Endothelial cell of umbilical vein (primary cell): ENCODE data around the gene MALSU1. TPM values are rescaled to one million over a fixed set of nuclear protein-coding genes. Genes with fewer than 3 reads are reported as not detected.

Experiments used
- BruUV-seq: library from RNA; stranded (reverse); fragments of 400-500 nt; replicated peaks from 2 replicates; lab custom pipeline; 2021; lab: Mats Ljungman, UMichigan
- CTCF ChIA-PET: fragments of 300-600, 350-600 bp; sonication (Branson Sonifier 250); formaldehyde crosslinking; loops from one replicate; lab custom pipeline; 2021; ENCODE audit warnings: antibody characterized with exemption, inconsistent platforms; lab: Charles Lee
- POLR2A ChIA-PET: fragments of 300-600, 350-600 bp; sonication (Branson Sonifier 250); formaldehyde crosslinking; loops from one replicate; lab custom pipeline; 2021; ENCODE audit warnings: antibody characterized with exemption, inconsistent platforms; lab: Charles Lee
- DNase-seq: peaks from one replicate; pipeline ENCODE4 v3.0.0-alpha.2; 2011; ENCODE audit warnings: low read depth, low spot score
- FAIRE-seq: peaks from 2 replicates; lab custom pipeline; 2011; peaks lifted over from hg19 to GRCh38; lab: Jason Lieb, UNC
- H2AFZ ChIP-seq: 2 replicates; pipeline ENCODE4 v1.6.0; 2012; ENCODE audit warnings: low read depth, low read length, control low read depth, inconsistent platforms
- H3K27ac ChIP-seq: 2 replicates; pipeline ENCODE4 v1.5.1; 2011; ENCODE audit warnings: low read depth, mild to moderate bottlenecking, control low read depth, low read length, moderate library complexity; ENCODE audit not compliant: insufficient read depth
- H3K27me3 ChIP-seq, 2 experiments: 2 replicates each; pipeline versions ENCODE4 v1.6.0 to v1.6.1; 2011; ENCODE audit warnings: low read length in 2 of 2, mixed read lengths in 1 of 2; ENCODE audit not compliant: control insufficient read depth in 2 of 2, insufficient read depth in 2 of 2
- H3K36me3 ChIP-seq, 2 experiments: 2 replicates in 1 of 2; 3 replicates in 1 of 2; pipeline ENCODE4 v1.5.1; 2011; ENCODE audit warnings: low read length in 2 of 2, mild to moderate bottlenecking in 1 of 2, moderate library complexity in 1 of 2; ENCODE audit not compliant: control insufficient read depth in 2 of 2, insufficient read depth in 2 of 2; ENCODE audit errors: extremely low read depth in 1 of 2
- H3K4me1 ChIP-seq: 3 replicates; pipeline ENCODE4 v1.5.1; 2011; ENCODE audit warnings: mild to moderate bottlenecking, low read length; ENCODE audit not compliant: control insufficient read depth, insufficient read depth; ENCODE audit errors: extremely low read depth
- H3K4me2 ChIP-seq: 2 replicates; pipeline ENCODE4 v1.6.1; 2011; ENCODE audit warnings: low read length, control low read depth, mixed read lengths; ENCODE audit not compliant: insufficient read depth
- H3K4me3 ChIP-seq, 3 experiments: fragments of 200-600 bp in 1 of 3; sonication (generic), shearing (Covaris generic) in 1 of 3; replicated peaks in 1 of 3; 2 replicates each; pipeline ENCODE4 v1.5.1; 2011 to 2016; ENCODE audit warnings: control low read depth in 3 of 3, low read length in 3 of 3, mild to moderate bottlenecking in 2 of 3, inconsistent platforms in 1 of 3, low read depth in 1 of 3, moderate library complexity in 1 of 3; ENCODE audit not compliant: insufficient read depth in 1 of 3
- H3K79me2 ChIP-seq: 2 replicates; pipeline ENCODE4 v1.6.0; 2012; ENCODE audit warnings: low read length, inconsistent platforms; ENCODE audit not compliant: control insufficient read depth, insufficient read depth
- H3K9ac ChIP-seq: replicated peaks from 2 replicates; pipeline ENCODE3; 2011; ENCODE audit warnings: low read length, control low read depth; ENCODE audit not compliant: insufficient read depth; ENCODE audit errors: extremely low read depth
- H3K9me1 ChIP-seq: replicated peaks from 3 replicates; pipeline ENCODE4 v1.6.0; 2011; ENCODE audit warnings: mild to moderate bottlenecking, low read length; ENCODE audit not compliant: control insufficient read depth, insufficient read depth; ENCODE audit errors: extremely low read depth
- H3K9me3 ChIP-seq: replicated peaks from 2 replicates; pipeline ENCODE4 v1.5.1; 2012; ENCODE audit warnings: low read length, inconsistent platforms; ENCODE audit not compliant: control insufficient read depth, insufficient read depth
- H4K20me1 ChIP-seq: replicated peaks from 2 replicates; pipeline ENCODE3; 2011; ENCODE audit warnings: mild to moderate bottlenecking, low read length; ENCODE audit not compliant: control insufficient read depth, insufficient read depth; ENCODE audit errors: extremely low read depth
- CTCF ChIP-seq, 2 donors: IDR thresholded peaks; 1 replicate in 1 of 2; 2 replicates in 1 of 2; pipeline ENCODE4 v1.5.1; 2011; ENCODE audit warnings: low read length in 2 of 2, mild to moderate bottlenecking in 2 of 2, moderate library complexity in 2 of 2, control low read depth in 1 of 2, inconsistent platforms in 1 of 2, low read depth in 1 of 2; ENCODE audit not compliant: insufficient read depth in 1 of 2; ENCODE audit errors: extremely low read depth in 1 of 2
- EZH2 ChIP-seq: IDR thresholded peaks from 2 replicates; pipeline ENCODE4 v1.6.1; 2012; ENCODE audit warnings: borderline replicate concordance, low read depth, mild to moderate bottlenecking, moderate library complexity, low read length, inconsistent platforms; ENCODE audit not compliant: severe bottlenecking
- FOS ChIP-seq: IDR thresholded peaks from 2 replicates; pipeline ENCODE4 v1.6.1; 2011; ENCODE audit warnings: mild to moderate bottlenecking, low read length, moderate library complexity, borderline replicate concordance; ENCODE audit not compliant: insufficient read depth
- GATA2 ChIP-seq: IDR thresholded peaks from 2 replicates; pipeline ENCODE4 v1.7.0; 2011; ENCODE audit warnings: low read depth, mild to moderate bottlenecking, moderate library complexity, mixed read lengths, low read length; ENCODE audit not compliant: insufficient read length, insufficient read depth
- JUN ChIP-seq: IDR thresholded peaks from 2 replicates; pipeline ENCODE4 v1.6.1; 2011; ENCODE audit warnings: borderline replicate concordance, low read depth; ENCODE audit not compliant: insufficient read length, insufficient read depth
- MAX ChIP-seq: IDR thresholded peaks from 2 replicates; pipeline ENCODE4 v1.6.1; 2011; ENCODE audit not compliant: insufficient read depth, insufficient read length
- MYC ChIP-seq: IDR thresholded peaks from one replicate; pipeline ENCODE4 v1.6.1; 2011; ENCODE audit warnings: mild to moderate bottlenecking, low read depth, low read length
- POLR2A ChIP-seq: IDR thresholded peaks from 2 replicates; pipeline ENCODE4 v1.6.1; 2012; ENCODE audit warnings: low read depth, mild to moderate bottlenecking, control low read depth, low read length
- POLR2AphosphoS5 ChIP-seq: IDR thresholded peaks from 2 replicates; pipeline ENCODE4 v1.6.1; 2012; ENCODE audit warnings: low read depth, mild to moderate bottlenecking, control low read depth, low read length, moderate library complexity; ENCODE audit not compliant: insufficient read depth
- dilution Hi-C: fragments of 300-500 bp; cut with MboI; formaldehyde crosslinking; loops from one replicate; pipeline ENCODE4 v1.15.0; 2019; ENCODE audit warnings: low sequenced_read_pairs; ENCODE audit not compliant: extremely low pct_ligation_motif_present
- intact Hi-C: fragments of 100-400 bp; cut with micrococcal nuclease; formaldehyde crosslinking; loops from one replicate; pipeline ENCODE4 v1.10.0; 2022
- polyA plus RNA-seq, 4 experiments: library from polyadenylated mRNA; depleted of rRNA in 3 of 4; stranded (reverse) in 3 of 4; unstranded in 1 of 4; fragments of >200 nt; gene quantifications; 2 replicates each; pipeline versions ENCODE4 v1.2.1 to v1.2.3, GENCODE V29; 2011 to 2012; ENCODE audit warnings: missing spikeins in 1 of 4
- total RNA-seq: library from RNA; stranded (reverse); gene quantifications from 2 replicates; pipeline ENCODE4 v1.2.3, GENCODE V29; 2021

Gene MALSU1
- total and polyA plus RNA-seq, 2 donors (not counting 3 experiments of a cell fraction or from before 2014, with no cell fraction given), result 62.6 to 68.0 TPM

- ChIA-PET CTCF (interaction anchor here (0.6 to 7.5 kb wide), 51 partner anchors 9 to 695 kb away, joined by 3 to 88 read pairs (median 5); partner anchors contain the start of genes IGF2BP3, MALSU1 and STK31), POLR2A (interaction anchor here (0.6 to 1.0 kb wide), 2 partner anchors 190 to 270 kb away, joined by 4 to 5 read pairs; no protein-coding TSS in a partner anchor)
- H3K79me2 ChIP-seq, result no peaks in the 10 kb centered on the region
- peak; percentile 95 for FAIRE-seq
- no peaks in the 10 kb centered on the region for H3K36me3 ChIP-seq
- H3K4me3 ChIP-seq, result peak overlapping the region in 1 of 3 experiments; percentile 7
- peaks cover 9% of the 10 kb centered on the region for H3K4me1 ChIP-seq
- H3K9me1 ChIP-seq, result no peaks in the 10 kb centered on the region
- peak overlapping the region; percentile 50 for H2AFZ ChIP-seq
- peak overlapping the region; percentile 76 for H3K4me2 ChIP-seq
- BruUV-seq, result no TSS peak
- TF ChIP-seq JUN, result no peak
- no peak for TF ChIP-seq MYC
- TF ChIP-seq GATA2, result peak; percentile 75
- TF ChIP-seq POLR2AphosphoS5, result peak; percentile 69
- TF ChIP-seq POLR2A, result no peak
- TF ChIP-seq EZH2, result no peak
- TF ChIP-seq FOS, result peak; percentile 79
- TF ChIP-seq MAX, result no peak
- peak; percentile 89 to 95 for TF ChIP-seq CTCF (IDR thresholded peaks at IDR 0.05; ENCODE audit: extremely low read depth in 1 of 2, insufficient read depth in 1 of 2, low read depth in 1 of 2, low read length in 2 of 2)
- no peaks in the 10 kb centered on the region for H3K27me3 ChIP-seq
- H3K27ac ChIP-seq, result peak overlapping the region; percentile 42
- no peaks in the 10 kb centered on the region for H3K9me3 ChIP-seq
- DNase-seq, result peak; percentile 92
- peak overlapping the region; percentile 13 for H3K9ac ChIP-seq
- intact Hi-C loops, result loop anchor here (1.0 to 2.0 kb wide), 6 partner anchors 190 to 440 kb away; no protein-coding TSS in a partner anchor
- no peaks in the 10 kb centered on the region for H4K20me1 ChIP-seq
- dilution Hi-C loops, result no loop called here
Measured at GRCh38 chr7:23273141-23273599, 26.0 kb upstream of the MALSU1 start.
